ENCODE measurements around the gene MYO10. TPM values are rescaled to one million over a fixed set of nuclear protein-coding genes. Genes with fewer than 3 reads are reported as not detected.

The MYO10 gene
- total and polyA plus RNA-seq, 2 experiments from 2014 or later, result 119 to 276 TPM

DNA sequence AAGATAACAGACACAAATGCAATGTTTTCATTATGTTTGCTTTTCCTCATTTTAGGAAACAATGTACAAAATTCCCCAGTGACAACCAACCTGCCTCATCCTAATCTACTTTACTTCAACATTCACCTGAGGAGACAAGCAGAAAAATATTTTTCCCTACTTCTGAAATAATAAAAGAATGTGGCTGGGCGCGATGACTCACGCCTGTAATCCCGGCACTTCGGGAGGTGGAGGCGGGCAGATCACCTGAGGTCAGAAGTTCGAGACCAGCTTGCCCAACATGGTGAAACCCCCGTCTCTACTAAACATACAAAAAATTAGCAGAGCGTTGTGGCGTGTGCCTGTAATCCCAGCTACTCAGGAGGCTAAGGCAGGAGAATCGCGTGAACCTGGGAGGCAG, 36.9 kb downstream of the MYO10 start:
- peak overlapping the region; percentile 89; the same call in 1 of the 2 replicates for H3K27ac Mint-ChIP-seq
- H3F3A ChIP-seq (replicated peaks; ENCODE audit: low read depth), result 0 out of 2 replicates have a peak, but pooled peaks cover 3% of the 10 kb centered on the region
- H4K20me1 ChIP-seq (replicated peaks; ENCODE audit: insufficient read depth), result 0 out of 2 replicates have a peak, but pooled peaks cover 1% of the 10 kb centered on the region
- H3K9me3 Mint-ChIP-seq, result no peaks in the 10 kb centered on the region
- TF ChIP-seq, protein P1, sequence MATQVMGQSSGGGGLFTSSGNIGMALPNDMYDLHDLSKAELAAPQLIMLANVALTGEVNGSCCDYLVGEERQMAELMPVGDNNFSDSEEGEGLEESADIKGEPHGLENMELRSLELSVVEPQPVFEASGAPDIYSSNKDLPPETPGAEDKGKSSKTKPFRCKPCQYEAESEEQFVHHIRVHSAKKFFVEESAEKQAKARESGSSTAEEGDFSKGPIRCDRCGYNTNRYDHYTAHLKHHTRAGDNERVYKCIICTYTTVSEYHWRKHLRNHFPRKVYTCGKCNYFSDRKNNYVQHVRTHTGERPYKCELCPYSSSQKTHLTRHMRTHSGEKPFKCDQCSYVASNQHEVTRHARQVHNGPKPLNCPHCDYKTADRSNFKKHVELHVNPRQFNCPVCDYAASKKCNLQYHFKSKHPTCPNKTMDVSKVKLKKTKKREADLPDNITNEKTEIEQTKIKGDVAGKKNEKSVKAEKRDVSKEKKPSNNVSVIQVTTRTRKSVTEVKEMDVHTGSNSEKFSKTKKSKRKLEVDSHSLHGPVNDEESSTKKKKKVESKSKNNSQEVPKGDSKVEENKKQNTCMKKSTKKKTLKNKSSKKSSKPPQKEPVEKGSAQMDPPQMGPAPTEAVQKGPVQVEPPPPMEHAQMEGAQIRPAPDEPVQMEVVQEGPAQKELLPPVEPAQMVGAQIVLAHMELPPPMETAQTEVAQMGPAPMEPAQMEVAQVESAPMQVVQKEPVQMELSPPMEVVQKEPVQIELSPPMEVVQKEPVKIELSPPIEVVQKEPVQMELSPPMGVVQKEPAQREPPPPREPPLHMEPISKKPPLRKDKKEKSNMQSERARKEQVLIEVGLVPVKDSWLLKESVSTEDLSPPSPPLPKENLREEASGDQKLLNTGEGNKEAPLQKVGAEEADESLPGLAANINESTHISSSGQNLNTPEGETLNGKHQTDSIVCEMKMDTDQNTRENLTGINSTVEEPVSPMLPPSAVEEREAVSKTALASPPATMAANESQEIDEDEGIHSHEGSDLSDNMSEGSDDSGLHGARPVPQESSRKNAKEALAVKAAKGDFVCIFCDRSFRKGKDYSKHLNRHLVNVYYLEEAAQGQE (IDR thresholded peaks at IDR 0.05; ENCODE audit: unreplicated experiment), result no peak
- TF ChIP-seq CREB1 (CRISPR knock-in tag; IDR thresholded peaks at IDR 0.05; ENCODE audit: low read depth), result no peak
- TF ChIP-seq, protein P2, sequence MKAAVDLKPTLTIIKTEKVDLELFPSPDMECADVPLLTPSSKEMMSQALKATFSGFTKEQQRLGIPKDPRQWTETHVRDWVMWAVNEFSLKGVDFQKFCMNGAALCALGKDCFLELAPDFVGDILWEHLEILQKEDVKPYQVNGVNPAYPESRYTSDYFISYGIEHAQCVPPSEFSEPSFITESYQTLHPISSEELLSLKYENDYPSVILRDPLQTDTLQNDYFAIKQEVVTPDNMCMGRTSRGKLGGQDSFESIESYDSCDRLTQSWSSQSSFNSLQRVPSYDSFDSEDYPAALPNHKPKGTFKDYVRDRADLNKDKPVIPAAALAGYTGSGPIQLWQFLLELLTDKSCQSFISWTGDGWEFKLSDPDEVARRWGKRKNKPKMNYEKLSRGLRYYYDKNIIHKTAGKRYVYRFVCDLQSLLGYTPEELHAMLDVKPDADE (IDR thresholded peaks at IDR 0.05), result no peak
- TF ChIP-seq NANOG (IDR thresholded peaks at IDR 0.05; ENCODE audit: borderline replicate concordance), result no peak
- TF ChIP-seq, protein P3, sequence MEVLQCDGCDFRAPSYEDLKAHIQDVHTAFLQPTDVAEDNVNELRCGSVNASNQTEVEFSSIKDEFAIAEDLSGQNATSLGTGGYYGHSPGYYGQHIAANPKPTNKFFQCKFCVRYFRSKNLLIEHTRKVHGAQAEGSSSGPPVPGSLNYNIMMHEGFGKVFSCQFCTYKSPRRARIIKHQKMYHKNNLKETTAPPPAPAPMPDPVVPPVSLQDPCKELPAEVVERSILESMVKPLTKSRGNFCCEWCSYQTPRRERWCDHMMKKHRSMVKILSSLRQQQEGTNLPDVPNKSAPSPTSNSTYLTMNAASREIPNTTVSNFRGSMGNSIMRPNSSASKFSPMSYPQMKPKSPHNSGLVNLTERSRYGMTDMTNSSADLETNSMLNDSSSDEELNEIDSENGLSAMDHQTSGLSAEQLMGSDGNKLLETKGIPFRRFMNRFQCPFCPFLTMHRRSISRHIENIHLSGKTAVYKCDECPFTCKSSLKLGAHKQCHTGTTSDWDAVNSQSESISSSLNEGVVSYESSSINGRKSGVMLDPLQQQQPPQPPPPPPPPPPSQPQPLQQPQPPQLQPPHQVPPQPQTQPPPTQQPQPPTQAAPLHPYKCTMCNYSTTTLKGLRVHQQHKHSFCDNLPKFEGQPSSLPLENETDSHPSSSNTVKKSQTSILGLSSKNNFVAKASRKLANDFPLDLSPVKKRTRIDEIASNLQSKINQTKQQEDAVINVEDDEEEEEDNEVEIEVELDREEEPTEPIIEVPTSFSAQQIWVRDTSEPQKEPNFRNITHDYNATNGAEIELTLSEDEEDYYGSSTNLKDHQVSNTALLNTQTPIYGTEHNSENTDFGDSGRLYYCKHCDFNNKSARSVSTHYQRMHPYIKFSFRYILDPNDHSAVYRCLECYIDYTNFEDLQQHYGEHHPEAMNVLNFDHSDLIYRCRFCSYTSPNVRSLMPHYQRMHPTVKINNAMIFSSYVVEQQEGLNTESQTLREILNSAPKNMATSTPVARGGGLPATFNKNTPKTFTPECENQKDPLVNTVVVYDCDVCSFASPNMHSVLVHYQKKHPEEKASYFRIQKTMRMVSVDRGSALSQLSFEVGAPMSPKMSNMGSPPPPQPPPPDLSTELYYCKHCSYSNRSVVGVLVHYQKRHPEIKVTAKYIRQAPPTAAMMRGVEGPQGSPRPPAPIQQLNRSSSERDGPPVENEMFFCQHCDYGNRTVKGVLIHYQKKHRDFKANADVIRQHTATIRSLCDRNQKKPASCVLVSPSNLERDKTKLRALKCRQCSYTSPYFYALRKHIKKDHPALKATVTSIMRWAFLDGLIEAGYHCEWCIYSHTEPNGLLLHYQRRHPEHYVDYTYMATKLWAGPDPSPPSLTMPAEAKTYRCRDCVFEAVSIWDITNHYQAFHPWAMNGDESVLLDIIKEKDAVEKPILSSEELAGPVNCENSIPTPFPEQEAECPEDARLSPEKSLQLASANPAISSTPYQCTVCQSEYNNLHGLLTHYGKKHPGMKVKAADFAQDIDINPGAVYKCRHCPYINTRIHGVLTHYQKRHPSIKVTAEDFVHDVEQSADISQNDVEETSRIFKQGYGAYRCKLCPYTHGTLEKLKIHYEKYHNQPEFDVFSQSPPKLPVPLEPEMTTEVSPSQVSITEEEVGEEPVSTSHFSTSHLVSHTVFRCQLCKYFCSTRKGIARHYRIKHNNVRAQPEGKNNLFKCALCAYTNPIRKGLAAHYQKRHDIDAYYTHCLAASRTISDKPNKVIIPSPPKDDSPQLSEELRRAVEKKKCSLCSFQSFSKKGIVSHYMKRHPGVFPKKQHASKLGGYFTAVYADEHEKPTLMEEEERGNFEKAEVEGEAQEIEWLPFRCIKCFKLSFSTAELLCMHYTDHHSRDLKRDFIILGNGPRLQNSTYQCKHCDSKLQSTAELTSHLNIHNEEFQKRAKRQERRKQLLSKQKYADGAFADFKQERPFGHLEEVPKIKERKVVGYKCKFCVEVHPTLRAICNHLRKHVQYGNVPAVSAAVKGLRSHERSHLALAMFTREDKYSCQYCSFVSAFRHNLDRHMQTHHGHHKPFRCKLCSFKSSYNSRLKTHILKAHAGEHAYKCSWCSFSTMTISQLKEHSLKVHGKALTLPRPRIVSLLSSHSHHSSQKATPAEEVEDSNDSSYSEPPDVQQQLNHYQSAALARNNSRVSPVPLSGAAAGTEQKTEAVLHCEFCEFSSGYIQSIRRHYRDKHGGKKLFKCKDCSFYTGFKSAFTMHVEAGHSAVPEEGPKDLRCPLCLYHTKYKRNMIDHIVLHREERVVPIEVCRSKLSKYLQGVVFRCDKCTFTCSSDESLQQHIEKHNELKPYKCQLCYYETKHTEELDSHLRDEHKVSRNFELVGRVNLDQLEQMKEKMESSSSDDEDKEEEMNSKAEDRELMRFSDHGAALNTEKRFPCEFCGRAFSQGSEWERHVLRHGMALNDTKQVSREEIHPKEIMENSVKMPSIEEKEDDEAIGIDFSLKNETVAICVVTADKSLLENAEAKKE (CRISPR knock-in tag; IDR thresholded peaks at IDR 0.05), result no peak
- TF ChIP-seq ZNF114 (CRISPR knock-in tag; IDR thresholded peaks at IDR 0.05), result no peak
- TF ChIP-seq EZH2 (IDR thresholded peaks at IDR 0.05; ENCODE audit: low read depth, unreplicated experiment), result no peak
- no peak for TF ChIP-seq STAT1 (IDR thresholded peaks at IDR 0.05; ENCODE audit: unreplicated experiment)
- TF ChIP-seq, protein P4, sequence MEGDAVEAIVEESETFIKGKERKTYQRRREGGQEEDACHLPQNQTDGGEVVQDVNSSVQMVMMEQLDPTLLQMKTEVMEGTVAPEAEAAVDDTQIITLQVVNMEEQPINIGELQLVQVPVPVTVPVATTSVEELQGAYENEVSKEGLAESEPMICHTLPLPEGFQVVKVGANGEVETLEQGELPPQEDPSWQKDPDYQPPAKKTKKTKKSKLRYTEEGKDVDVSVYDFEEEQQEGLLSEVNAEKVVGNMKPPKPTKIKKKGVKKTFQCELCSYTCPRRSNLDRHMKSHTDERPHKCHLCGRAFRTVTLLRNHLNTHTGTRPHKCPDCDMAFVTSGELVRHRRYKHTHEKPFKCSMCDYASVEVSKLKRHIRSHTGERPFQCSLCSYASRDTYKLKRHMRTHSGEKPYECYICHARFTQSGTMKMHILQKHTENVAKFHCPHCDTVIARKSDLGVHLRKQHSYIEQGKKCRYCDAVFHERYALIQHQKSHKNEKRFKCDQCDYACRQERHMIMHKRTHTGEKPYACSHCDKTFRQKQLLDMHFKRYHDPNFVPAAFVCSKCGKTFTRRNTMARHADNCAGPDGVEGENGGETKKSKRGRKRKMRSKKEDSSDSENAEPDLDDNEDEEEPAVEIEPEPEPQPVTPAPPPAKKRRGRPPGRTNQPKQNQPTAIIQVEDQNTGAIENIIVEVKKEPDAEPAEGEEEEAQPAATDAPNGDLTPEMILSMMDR (conservative IDR thresholded peaks at IDR 0.05; ENCODE audit: low read depth in 2 of 2), result no peak
- no peak for TF ChIP-seq EZH2phosphoT487 (IDR thresholded peaks at IDR 0.05; ENCODE audit: unreplicated experiment)
- H3K4me2 ChIP-seq, result no peak overlapping the region
- H3K79me2 ChIP-seq (replicated peaks; ENCODE audit: insufficient read depth), result peaks cover 94% of the 10 kb centered on the region
- peaks cover 17% of the 10 kb centered on the region for H3K27me3 Mint-ChIP-seq (ENCODE audit: insufficient read depth, low read depth, poor library complexity)
- H3K36me3 Mint-ChIP-seq (ENCODE audit: low read depth), result no peaks in the 10 kb centered on the region
- no peak overlapping the region for H3K4me3 Mint-ChIP-seq
- H3K9me2 ChIP-seq (ENCODE audit: insufficient read depth), result no peaks in the 10 kb centered on the region
- no peak overlapping the region for H3K4me3 ChIP-seq
- H2AFZ ChIP-seq, result no peak overlapping the region
- peaks cover 70% of the 10 kb centered on the region for H3K4me1 Mint-ChIP-seq
- H3K27me3 ChIP-seq (ENCODE audit: insufficient read depth), result no peaks in the 10 kb centered on the region
- DNase-seq (ENCODE audit: low spot score) (no peak), ATAC-seq (no peak)
- H3K36me3 ChIP-seq (ENCODE audit: insufficient read depth), result no peaks in the 10 kb centered on the region
- peaks cover 64% of the 10 kb centered on the region for H3K4me1 ChIP-seq (ENCODE audit: insufficient read depth)
- H3K27ac ChIP-seq (ENCODE audit: low read depth), result no peak overlapping the region

Data from GM23338 (cell line).